ENCODE data around the gene COPA. TPM values are rescaled to one million over a fixed set of nuclear protein-coding genes. Genes with fewer than 3 reads are reported as not detected.
A peak's percentile ranks its signal among the peaks of the same experiment; 100 is the strongest.

COPA gene
- polyA plus RNA-seq, 3 donors: 76.7 to 199 (median 195) TPM

GRCh38 chr1:160256396-160257046, 86.5 kb downstream of the COPA start:
- Mint-ChIP-seq H3K27me3 (ENCODE audit: low read depth in 3 of 3) (no peaks in the 10 kb centered on the region), H3K4me3 (no peak overlapping the region), H3K36me3 (peaks cover 26 to 50% of the 10 kb centered on the region in 2 donors), H3K27ac (peak overlapping the region in 1 of 7 donors; percentile 10), H3K4me1 (peaks cover 22% of the 10 kb centered on the region), H3K9me3 (no peaks in the 10 kb centered on the region)
- intact Hi-C loops (cut with micrococcal nuclease): loop anchor here in 1 of 2 donors (10.0 kb wide), 1 partner anchor 152 kb away; no protein-coding TSS in a partner anchor
- Histone ChIP-seq H3K9me3 (replicated peaks in 1 of 2; ENCODE audit: control insufficient read depth in 1 of 2, insufficient read depth in 1 of 2, low read length in 2 of 2) (no peaks in the 10 kb centered on the region), H4K20me1 (ENCODE audit: insufficient read depth, low read length) (peaks cover 14% of the 10 kb centered on the region), H3K27ac (ENCODE audit: low read depth in 1 of 2, low read length in 2 of 2) (no peak overlapping the region), H3K27me3 (ENCODE audit: control insufficient read depth in 2 of 2, insufficient read depth in 2 of 2, low read length in 2 of 2) (no peaks in the 10 kb centered on the region), H3K36me3 (replicated peaks in 1 of 2; ENCODE audit: control insufficient read depth in 1 of 2, insufficient read depth in 2 of 2, low read length in 2 of 2) (peaks cover 8 to 39% of the 10 kb centered on the region in 2 donors), H3K4me2 (replicated peaks; ENCODE audit: extremely low read depth, low read length, poor library complexity, severe bottlenecking) (no peak overlapping the region), H3K4me1 (ENCODE audit: control insufficient read depth in 1 of 2, insufficient read depth in 2 of 2, low read length in 2 of 2) (peaks cover 12 to 13% of the 10 kb centered on the region in 2 donors), H3K9ac (ENCODE audit: insufficient read depth, low read length, poor library complexity, severe bottlenecking) (no peak overlapping the region), H3K79me2 (ENCODE audit: insufficient read depth, low read length) (peaks cover 63% of the 10 kb centered on the region), H2AFZ (ENCODE audit: insufficient read depth, low read depth, low read length, poor library complexity, severe bottlenecking) (no peak overlapping the region), H3K4me3 (replicated peaks in 1 of 3; ENCODE audit: low read depth in 2 of 3, low read length in 3 of 3) (no peak overlapping the region)
- no peak for DNase-seq
- TF ChIP-seq CTCF (IDR thresholded peaks at IDR 0.05): no peak
- WGBS (ENCODE audit: insufficient coverage): no CpG with 5 or more reads among the region's 3 CpGs

- peak overlapping the region in 1 of 7 donors; percentile 10 for H3K27ac Mint-ChIP-seq
- TF ChIP-seq CTCF (IDR thresholded peaks at IDR 0.05): no peak
- Histone ChIP-seq H3K4me2 (replicated peaks; ENCODE audit: extremely low read depth, low read length, poor library complexity, severe bottlenecking) (no peak overlapping the region), H3K9ac (ENCODE audit: insufficient read depth, low read length, poor library complexity, severe bottlenecking) (no peak overlapping the region), H2AFZ (ENCODE audit: insufficient read depth, low read depth, low read length, poor library complexity, severe bottlenecking) (no peak overlapping the region), H3K27me3 (ENCODE audit: control insufficient read depth in 2 of 2, insufficient read depth in 2 of 2, low read length in 2 of 2) (no peaks in the 10 kb centered on the region), H3K4me3 (replicated peaks in 1 of 3; ENCODE audit: low read depth in 2 of 3, low read length in 3 of 3) (no peak overlapping the region), H3K9me3 (replicated peaks in 1 of 2; ENCODE audit: control insufficient read depth in 1 of 2, insufficient read depth in 1 of 2, low read length in 2 of 2) (no peaks in the 10 kb centered on the region), H3K27ac (ENCODE audit: low read depth in 1 of 2, low read length in 2 of 2) (no peak overlapping the region), H3K4me1 (ENCODE audit: control insufficient read depth in 1 of 2, insufficient read depth in 2 of 2, low read length in 2 of 2) (peaks cover 5 to 6% of the 10 kb centered on the region in 2 donors), H4K20me1 (ENCODE audit: insufficient read depth, low read length) (peaks cover 21% of the 10 kb centered on the region), H3K36me3 (replicated peaks in 1 of 2; ENCODE audit: control insufficient read depth in 1 of 2, insufficient read depth in 2 of 2, low read length in 2 of 2) (peaks cover 14 to 46% of the 10 kb centered on the region in 2 donors), H3K79me2 (ENCODE audit: insufficient read depth, low read length) (peaks cover 63% of the 10 kb centered on the region)
- peaks cover 0 to 1% (median 0%) of the 10 kb centered on the region in 3 donors for H3K27me3 Mint-ChIP-seq (ENCODE audit: low read depth in 3 of 3)
- H3K9me3 Mint-ChIP-seq: no peaks in the 10 kb centered on the region
- 100% methylated on average over 1 of the region's 4 CpGs for WGBS (ENCODE audit: insufficient coverage)
- intact Hi-C loops (cut with micrococcal nuclease): loop anchor here in 1 of 2 donors (10.0 kb wide), 1 partner anchor 151 kb away; no protein-coding TSS in a partner anchor
- no peak for DNase-seq
- H3K36me3 Mint-ChIP-seq: peaks cover 32 to 56% of the 10 kb centered on the region in 2 donors
- peaks cover 15% of the 10 kb centered on the region for H3K4me1 Mint-ChIP-seq
- H3K4me3 Mint-ChIP-seq: no peak overlapping the region
Measured at GRCh38 chr1:160255781-160256300, 87.2 kb downstream of the COPA start.
